DMS153 treated with DMSO at 0.1 percent for 48 hours (cell line): ENCODE measurements around the gene RBBP8NL.

Source experiments
- DNase-seq: peaks from one replicate; lab custom pipeline; 2025; ENCODE audit not compliant: unreplicated experiment; lab: John Stamatoyannopoulos, UW

Gene RBBP8NL

GRCh38 chr20:62363920-62364851 lies 63.2 kb downstream of the RBBP8NL start:
- DNase-seq, result no peak

- DNase-seq, result no peak
Measured at GRCh38 chr20:62362991-62363919, 64.1 kb downstream of the RBBP8NL start.

- no peak for DNase-seq
Measured at GRCh38 chr20:62362590-62362940, 64.8 kb downstream of the RBBP8NL start.

GRCh38 chr20:62361799-62362589 lies 65.3 kb downstream of the RBBP8NL start:
- no peak for DNase-seq

GRCh38 chr20:62360854-62361798 lies 66.2 kb downstream of the RBBP8NL start:
- DNase-seq, result no peak
